HG03139 (cell line): ENCODE data around the gene WWTR1.

Source experiments
- ATAC-seq: cut with Tn5 transposase; IDR thresholded peaks from one replicate; pipeline ENCODE4 v1.9.1; 2021; ENCODE audit not compliant: unreplicated experiment

Gene WWTR1

GRCh38 chr3:149538371-149538770 lies 119.5 kb downstream of the WWTR1 start:
- ATAC-seq: no peak

DNA sequence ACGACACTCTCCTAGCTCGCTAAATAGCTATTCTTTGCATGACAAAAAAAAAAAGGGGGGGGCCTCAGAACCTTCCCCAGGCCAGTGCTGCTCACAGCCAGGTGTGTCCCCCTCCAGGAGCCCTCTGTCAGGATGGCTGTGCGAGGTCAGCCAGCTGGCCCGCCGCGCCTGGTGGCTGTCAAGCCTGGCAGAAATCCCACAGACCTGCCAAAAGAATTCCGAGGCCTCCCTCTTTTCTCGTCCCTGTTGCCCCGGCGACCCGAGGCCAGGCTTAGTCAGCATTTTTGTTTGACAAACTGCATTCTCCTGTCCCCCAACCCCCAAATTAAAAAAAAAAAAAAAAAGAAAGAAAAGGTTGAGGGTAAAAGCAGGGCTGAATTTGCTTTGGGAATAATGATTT lies 121.4 kb downstream of the WWTR1 start:
- no peak for ATAC-seq

- no peak for ATAC-seq
Measured at GRCh38 chr3:149535333-149535685, 122.5 kb downstream of the WWTR1 start.

DNA sequence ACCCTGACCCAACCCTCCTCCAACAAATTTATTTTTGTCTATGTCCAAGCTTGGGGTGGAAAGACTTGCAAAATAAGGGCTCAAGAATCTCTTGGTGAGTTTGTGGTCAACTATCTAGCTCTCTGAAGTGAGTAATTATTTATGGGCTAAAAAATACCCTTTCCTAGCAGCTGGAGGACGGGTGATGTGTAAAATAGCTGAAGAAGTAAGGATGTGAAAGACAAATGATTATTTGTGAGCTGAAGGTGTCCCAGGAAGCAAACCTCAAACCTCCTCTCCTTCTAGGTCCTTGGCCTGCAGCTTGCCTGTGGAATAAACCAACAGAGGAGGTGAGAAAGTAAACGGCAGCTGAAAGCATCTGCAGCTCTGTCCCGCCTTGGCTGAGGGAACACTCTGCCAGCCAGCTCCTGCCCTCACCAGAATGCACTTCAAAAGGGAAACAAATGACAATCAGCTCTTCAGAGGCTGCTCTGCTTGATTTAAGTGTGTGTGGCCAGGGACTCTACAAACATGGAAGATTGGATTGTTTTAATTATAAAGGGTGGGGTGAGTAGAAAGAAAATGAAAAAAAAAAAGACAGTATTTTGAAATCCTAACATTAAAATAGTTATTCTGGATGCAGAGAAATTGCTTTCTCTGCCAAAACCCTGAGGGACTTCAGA lies 123.0 kb downstream of the WWTR1 start:
- no peak for ATAC-seq

DNA sequence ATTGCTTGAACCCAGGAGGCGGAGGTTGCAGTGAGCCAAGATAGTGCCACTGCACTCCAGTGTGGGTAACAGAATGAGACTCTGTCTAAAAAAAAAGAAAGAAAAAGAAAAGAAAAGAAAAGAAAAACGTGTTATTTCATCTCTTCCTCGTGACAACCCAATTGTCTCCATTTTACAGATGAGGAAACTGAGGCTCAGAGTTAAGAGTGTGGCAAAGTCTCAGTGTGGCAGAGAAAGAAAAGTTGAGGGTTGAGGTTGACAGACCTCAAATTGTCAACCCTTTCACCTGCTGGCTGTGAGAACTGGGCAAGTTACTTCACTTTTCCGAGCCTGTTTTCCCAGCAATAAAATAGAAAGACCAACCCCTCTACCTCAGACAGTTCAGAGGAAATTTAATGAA lies 123.7 kb downstream of the WWTR1 start:
- ATAC-seq: no peak

GRCh38 chr3:149532489-149533180 lies 125.2 kb downstream of the WWTR1 start:
- peak; percentile 39 for ATAC-seq

DNA sequence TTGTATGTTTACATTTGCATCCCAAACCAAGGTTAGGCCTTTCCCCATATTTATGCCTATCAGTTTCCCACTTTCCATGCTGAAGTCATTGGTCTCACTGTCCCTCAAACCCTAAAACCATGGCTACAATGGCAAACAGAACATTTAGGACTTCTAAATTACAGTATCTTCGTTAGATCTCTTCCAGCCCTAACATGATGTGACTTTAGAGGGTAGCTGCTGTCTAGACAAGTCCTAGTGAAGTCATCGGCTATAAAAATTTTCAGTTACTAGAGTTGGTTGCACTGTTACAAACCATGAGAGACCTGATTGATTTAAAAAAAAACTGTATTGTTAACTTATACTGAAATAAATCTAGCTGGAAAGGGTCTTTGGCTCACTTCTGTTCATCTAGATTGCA lies 128.7 kb downstream of the WWTR1 start:
- no peak for ATAC-seq

DNA sequence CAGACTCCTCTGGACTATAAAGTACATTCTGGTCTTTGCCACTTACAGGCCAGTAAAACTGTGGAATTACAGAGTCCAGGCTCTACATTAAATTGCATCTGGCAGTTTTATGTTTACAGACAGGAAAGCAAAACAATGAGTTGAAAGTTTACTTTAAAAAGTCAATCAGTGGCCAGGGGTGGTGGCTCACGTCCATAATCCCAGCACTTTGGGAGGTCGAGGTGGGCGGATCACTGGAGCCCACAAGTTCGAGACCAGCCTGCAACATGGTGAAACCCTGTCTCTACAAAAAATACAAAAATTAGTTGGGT lies 129.5 kb downstream of the WWTR1 start:
- ATAC-seq: no peak

DNA sequence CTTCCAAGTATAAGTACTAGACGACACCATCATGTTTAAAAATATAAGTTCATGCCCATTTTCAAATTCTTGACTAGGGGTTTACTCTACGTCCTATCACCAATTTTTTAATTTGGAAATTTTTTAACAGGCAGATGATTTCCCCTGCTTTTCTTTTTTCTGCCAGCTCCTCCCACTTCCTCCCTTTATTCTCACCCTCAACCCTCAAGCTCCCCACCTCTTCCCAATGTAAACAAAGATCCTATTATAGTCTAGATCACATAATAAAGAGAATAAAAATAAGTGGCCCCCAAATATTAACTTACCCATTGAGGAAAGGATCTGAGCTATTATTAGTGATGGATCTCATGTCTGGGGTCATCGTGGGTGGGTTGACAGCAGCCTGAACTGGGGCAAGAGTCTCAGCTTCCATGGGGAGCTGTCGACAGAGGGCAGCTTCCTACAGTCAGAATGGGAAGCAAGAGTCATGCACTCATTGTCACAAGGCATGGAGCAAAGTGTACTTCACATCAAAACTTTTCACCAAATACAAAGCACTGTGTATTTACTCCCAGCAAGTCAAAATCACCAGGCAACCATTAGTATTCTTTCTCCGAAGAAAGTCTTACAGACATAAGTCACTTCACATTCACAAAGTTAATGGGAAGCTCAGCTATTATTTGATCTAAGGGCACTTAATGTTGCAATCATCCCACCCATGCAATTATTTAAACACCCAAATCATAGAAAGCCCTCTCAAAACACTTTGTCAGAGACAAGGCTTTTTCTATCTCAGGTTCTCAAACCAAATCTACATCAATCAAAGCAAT lies 130.1 kb downstream of the WWTR1 start:
- ATAC-seq: no peak

- no peak for ATAC-seq
Measured at GRCh38 chr3:149523512-149524299, 134.1 kb downstream of the WWTR1 start.

DNA sequence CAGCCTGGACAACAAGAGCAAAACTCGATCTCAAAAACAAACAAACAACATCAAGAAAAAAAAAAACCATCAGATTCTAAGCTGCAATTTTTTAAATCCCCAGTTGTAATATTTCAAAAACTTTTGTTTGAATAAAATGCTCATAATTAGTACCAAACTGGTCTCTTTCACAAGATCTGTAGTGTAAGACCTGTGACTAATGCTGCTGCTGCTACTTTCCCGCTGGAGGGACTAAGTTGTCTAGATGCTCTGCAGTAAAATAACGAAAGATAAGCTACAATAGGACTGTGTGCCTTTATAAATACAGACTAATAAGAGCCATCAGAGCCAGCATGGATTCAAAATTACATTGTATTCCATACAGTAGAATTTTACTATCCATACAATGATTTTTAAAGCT lies 137.9 kb downstream of the WWTR1 start:
- no peak for ATAC-seq

GRCh38 chr3:149516920-149517319 lies 140.9 kb downstream of the WWTR1 start:
- no peak for ATAC-seq

DNA sequence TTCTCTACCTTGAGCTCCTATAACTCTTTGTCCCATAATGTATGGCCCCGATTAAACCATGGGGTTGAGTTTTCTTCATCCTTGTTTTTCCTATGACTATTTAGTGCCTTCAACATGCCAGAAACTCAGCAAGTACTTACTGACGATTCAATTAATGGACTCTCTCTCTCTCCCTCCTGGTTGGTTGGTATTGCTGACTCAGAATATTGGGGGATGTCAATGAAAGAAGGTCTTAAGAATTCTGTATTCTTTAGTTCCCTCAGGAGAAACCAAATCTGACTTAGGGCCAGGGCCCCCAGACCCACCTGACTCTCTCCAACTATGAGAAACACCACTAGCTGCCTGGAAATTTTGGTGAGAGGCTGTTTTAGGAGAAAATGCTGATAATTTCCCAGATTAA lies 142.6 kb downstream of the WWTR1 start:
- ATAC-seq: no peak

DNA sequence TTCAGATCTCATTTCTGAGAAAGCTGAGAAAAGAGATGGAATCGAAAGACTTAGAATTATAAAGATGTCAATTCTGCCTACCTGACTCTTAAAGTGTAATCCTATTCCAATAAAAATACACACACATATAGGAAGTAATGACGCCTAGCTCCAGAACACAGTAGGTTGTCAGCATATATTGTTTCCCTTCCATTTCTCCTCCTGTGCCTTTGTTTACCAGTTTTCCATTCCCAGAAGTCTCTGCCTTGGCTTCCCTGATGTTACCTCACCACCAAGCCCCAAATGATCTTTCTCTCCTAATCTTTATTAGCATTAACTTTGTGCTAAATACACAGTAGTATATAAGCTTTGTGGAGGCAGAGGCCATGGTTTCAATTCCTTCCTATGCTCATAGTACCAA lies 143.4 kb downstream of the WWTR1 start:
- no peak for ATAC-seq

DNA sequence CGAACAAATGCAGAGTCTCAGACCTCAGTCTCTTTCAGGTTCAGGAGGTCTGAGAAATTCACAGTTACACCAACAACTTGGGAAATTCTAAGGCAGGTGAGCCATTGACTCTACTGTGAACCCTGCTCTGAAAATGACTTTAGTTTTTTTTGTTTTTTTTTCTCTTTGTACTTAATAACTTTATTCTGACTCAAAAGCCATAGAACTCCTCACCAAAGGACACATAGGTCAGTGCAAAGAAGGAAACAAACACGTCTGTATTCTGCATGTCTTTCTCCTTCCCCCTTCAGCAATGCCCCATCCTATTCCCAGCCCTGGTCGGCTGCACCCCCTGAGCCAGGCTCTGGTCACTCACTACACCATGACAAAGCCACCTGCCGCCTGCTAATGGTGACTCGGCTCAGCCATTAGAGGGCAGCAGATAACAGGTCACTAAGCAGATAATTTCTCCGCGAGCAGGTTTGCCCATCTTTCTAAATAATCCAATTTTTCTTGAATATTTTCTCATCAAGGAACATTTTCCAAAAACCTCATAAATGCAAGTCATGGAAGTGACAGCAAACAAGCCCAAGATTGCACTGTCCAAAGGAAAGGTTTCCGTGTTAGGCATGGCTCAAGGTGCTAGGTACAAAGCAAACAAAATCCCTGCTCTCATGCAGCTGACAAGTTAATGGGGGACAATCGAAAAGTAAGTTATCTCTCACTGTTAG lies 145.6 kb downstream of the WWTR1 start:
- ATAC-seq: no peak

- no peak for ATAC-seq
Measured at GRCh38 chr3:149511040-149511626, 146.7 kb downstream of the WWTR1 start.

- ATAC-seq: no peak
Measured at GRCh38 chr3:149510480-149510879, 147.3 kb downstream of the WWTR1 start.

DNA sequence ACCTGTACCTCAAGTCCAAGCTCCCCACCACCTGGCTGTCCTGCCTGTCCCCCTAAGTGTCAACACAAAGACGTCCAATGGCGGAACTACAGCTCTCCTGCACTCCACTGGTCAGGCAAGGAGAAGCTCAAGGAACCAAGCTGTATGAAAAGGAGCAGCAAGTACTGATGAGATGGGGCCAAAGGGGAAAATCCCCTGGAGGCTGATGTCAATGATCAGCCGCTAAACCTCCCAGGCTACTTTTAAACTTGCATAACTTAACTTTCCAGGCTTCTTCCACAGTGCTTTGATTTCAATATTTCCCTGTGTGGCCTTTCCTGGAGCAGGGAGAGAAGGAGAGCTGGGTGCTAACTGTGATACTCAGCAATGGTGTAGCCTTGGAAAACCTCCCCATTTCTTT lies 148.3 kb downstream of the WWTR1 start:
- ATAC-seq: no peak

- no peak for ATAC-seq
Measured at GRCh38 chr3:149507491-149508324, 150.1 kb downstream of the WWTR1 start.

- no peak for ATAC-seq
Measured at GRCh38 chr3:149506965-149507364, 150.9 kb downstream of the WWTR1 start.
